CD8-positive, alpha-beta memory T cell (primary cell): ENCODE results near the gene METTL16. TPM values are rescaled to one million over a fixed set of nuclear protein-coding genes. Genes with fewer than 3 reads are reported as not detected.

Experiments used
- CTCF ChIA-PET: fragments of 350-600 bp; sonication (Branson Sonifier 250); formaldehyde crosslinking; loops from one replicate; lab custom pipeline; 2021; ENCODE audit warnings: antibody characterized with exemption; lab: Charles Lee
- POLR2A ChIA-PET: fragments of 350-600 bp; sonication (Branson Sonifier 250); formaldehyde crosslinking; loops from one replicate; lab custom pipeline; 2021; ENCODE audit warnings: antibody characterized with exemption; lab: Charles Lee
- DNase-seq, 5 donors: peaks; one replicate each; pipeline versions ENCODE4 v3.0.0 to v3.0.0-alpha.2; 2020 to 2022; ENCODE audit warnings: mixed read lengths in 1 of 5
- H3K27ac ChIP-seq: one replicate; pipeline ENCODE4 v1.7.0; 2013; ENCODE audit warnings: low read depth, mild to moderate bottlenecking, low read length, moderate library complexity
- H3K27me3 ChIP-seq: 2 replicates; pipeline ENCODE4 v1.7.0; 2013; ENCODE audit warnings: low read length, mild to moderate bottlenecking; ENCODE audit not compliant: insufficient read depth, poor library complexity, severe bottlenecking
- H3K36me3 ChIP-seq: 2 replicates; pipeline ENCODE4 v1.7.0; 2013; ENCODE audit warnings: mild to moderate bottlenecking, low read length, moderate library complexity; ENCODE audit not compliant: insufficient read depth
- H3K4me1 ChIP-seq: 2 replicates; pipeline ENCODE4 v1.7.0; 2013; ENCODE audit warnings: mild to moderate bottlenecking, low read length, moderate library complexity; ENCODE audit not compliant: insufficient read depth
- H3K4me3 ChIP-seq: 2 replicates; pipeline ENCODE4 v1.7.0; 2013; ENCODE audit warnings: mild to moderate bottlenecking, low read length
- H3K9me3 ChIP-seq: 2 replicates; pipeline ENCODE4 v1.7.0; 2013; ENCODE audit warnings: mild to moderate bottlenecking, low read length
- H3K27ac Mint-ChIP-seq, 8 donors: one replicate each; pipeline ENCODE4 v1.8.0; 2020 to 2021; ENCODE audit warnings: mixed read lengths in 8 of 8, mild to moderate bottlenecking in 6 of 8, inconsistent platforms in 3 of 8, moderate library complexity in 3 of 8
- H3K27me3 Mint-ChIP-seq, 2 donors: one replicate each; pipeline ENCODE4 v1.8.0; 2020 to 2021; ENCODE audit warnings: mixed read lengths in 2 of 2, mild to moderate bottlenecking in 1 of 2, moderate library complexity in 1 of 2
- H3K36me3 Mint-ChIP-seq, 3 donors: one replicate each; pipeline ENCODE4 v1.8.0; 2020 to 2021; ENCODE audit warnings: mixed read lengths in 3 of 3, inconsistent platforms in 1 of 3, mild to moderate bottlenecking in 1 of 3
- H3K4me1 Mint-ChIP-seq, 3 donors: one replicate each; pipeline ENCODE4 v1.8.0; 2020 to 2021; ENCODE audit warnings: mixed read lengths in 3 of 3, inconsistent platforms in 1 of 3, mild to moderate bottlenecking in 1 of 3
- H3K4me3 Mint-ChIP-seq, 7 donors: one replicate each; pipeline ENCODE4 v1.8.0; 2020 to 2021; ENCODE audit warnings: mixed read lengths in 7 of 7, mild to moderate bottlenecking in 6 of 7, moderate library complexity in 4 of 7, inconsistent platforms in 2 of 7
- H3K9me3 Mint-ChIP-seq, 5 donors: one replicate each; pipeline ENCODE4 v1.8.0; 2020 to 2022; ENCODE audit warnings: mixed read lengths in 5 of 5, mild to moderate bottlenecking in 3 of 5, moderate library complexity in 2 of 5, inconsistent platforms in 1 of 5
- polyA plus RNA-seq: library from polyadenylated mRNA; unstranded; fragments of 300-500 nt; fragmentation: Illumina TruSeq; gene quantifications from one replicate; pipeline ENCODE4 v1.2.3, GENCODE V29; 2021
- total RNA-seq, 2 experiments: library from RNA; stranded (reverse); gene quantifications; one replicate each; pipeline ENCODE4 v1.2.3, GENCODE V29; 2021

METTL16 gene
- total and polyA plus RNA-seq, 3 experiments from 2014 or later, result 30.3 to 72.0 (median 67.2) TPM

- Histone ChIP-seq H3K27me3 (no peaks in the 10 kb centered on the region), H3K4me1 (peaks cover 59% of the 10 kb centered on the region), H3K27ac (peak overlapping the region; percentile 98), H3K36me3 (no peaks in the 10 kb centered on the region), H3K9me3 (no peaks in the 10 kb centered on the region), H3K4me3 (peak overlapping the region; percentile 73)
- peak; percentile 89 to 94 (median 91) for DNase-seq
- Mint-ChIP-seq H3K27ac (peak overlapping the region; percentile 89 to 100 (median 98)), H3K9me3 (no peaks in the 10 kb centered on the region), H3K36me3 (peaks cover 0 to 19% (median 2%) of the 10 kb centered on the region in 3 donors), H3K4me3 (peak overlapping the region; percentile 85 to 99 (median 90)), H3K4me1 (peaks cover 30 to 75% (median 41%) of the 10 kb centered on the region in 3 donors), H3K27me3 (peaks cover 0 to 4% of the 10 kb centered on the region in 2 donors)
- CTCF ChIA-PET, result interaction anchor here (1.0 to 4.1 kb wide), 4 partner anchors 8 to 23 kb away, joined by 4 to 37 read pairs (median 4); no protein-coding TSS in a partner anchor
- POLR2A ChIA-PET, result interaction anchor here (0.6 to 3.3 kb wide), 6 partner anchors 8 to 570 kb away, joined by 3 to 51 read pairs (median 4); partner anchors contain the start of gene TSR1
Observed at GRCh38 chr17:2393174-2393953, 118.3 kb downstream of the METTL16 start.

GRCh38 chr17:2392252-2393173, 119.2 kb downstream of the METTL16 start:
- Mint-ChIP-seq H3K27me3 (peaks cover 0 to 4% of the 10 kb centered on the region in 2 donors), H3K4me3 (peak overlapping the region; percentile 90 to 99 (median 91)), H3K27ac (peak overlapping the region; percentile 93 to 100 (median 98)), H3K36me3 (peaks cover 0 to 27% (median 4%) of the 10 kb centered on the region in 3 donors), H3K9me3 (no peaks in the 10 kb centered on the region), H3K4me1 (peaks cover 24 to 70% (median 34%) of the 10 kb centered on the region in 3 donors)
- Histone ChIP-seq H3K4me1 (peaks cover 50% of the 10 kb centered on the region), H3K27ac (peak overlapping the region; percentile 98), H3K9me3 (no peaks in the 10 kb centered on the region), H3K36me3 (no peaks in the 10 kb centered on the region), H3K27me3 (no peaks in the 10 kb centered on the region), H3K4me3 (peak overlapping the region; percentile 78)
- DNase-seq, result peak; percentile 96 to 98 (median 97)
- POLR2A ChIA-PET, result interaction anchor here (0.6 to 3.3 kb wide), 9 partner anchors 7 to 570 kb away, joined by 3 to 51 read pairs (median 4); partner anchors contain the start of gene TSR1
- CTCF ChIA-PET, result interaction anchor here (0.5 to 4.1 kb wide), 7 partner anchors 9 to 78 kb away, joined by 3 to 37 read pairs (median 4); no protein-coding TSS in a partner anchor

DNA sequence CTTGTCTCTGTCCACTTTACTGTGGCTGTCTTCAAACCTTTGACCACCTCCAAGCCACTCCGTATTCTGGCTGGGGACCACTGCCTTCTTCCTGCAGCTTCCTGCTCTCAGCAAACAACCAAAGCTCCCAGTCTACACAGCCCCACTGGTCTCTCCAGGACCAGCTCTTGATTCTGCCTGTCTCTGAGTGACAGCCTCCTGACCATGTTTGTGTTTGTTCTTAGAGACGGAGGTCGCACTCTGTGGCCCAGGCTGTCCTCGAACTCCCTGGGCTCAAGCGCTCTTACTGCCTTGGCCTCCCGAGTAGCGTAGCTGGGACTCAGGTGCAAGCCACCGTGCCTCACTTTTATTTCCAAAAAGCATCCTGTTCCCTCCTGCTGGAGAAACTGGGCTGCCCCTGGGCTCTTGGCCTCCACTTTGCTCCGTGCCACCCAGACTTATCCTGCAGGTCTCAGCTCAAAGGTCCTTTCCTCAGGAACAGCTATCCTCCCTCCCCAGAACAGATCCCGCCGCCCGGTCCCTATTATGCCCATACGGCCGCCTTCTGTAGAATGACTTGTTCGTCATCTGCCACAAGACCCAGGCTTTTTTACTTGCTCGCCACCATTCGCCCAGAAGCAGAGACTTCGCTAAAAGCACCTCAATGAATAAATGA, 120.0 kb downstream of the METTL16 start:
- Mint-ChIP-seq H3K9me3 (no peaks in the 10 kb centered on the region), H3K27me3 (peaks cover 0 to 4% of the 10 kb centered on the region in 2 donors), H3K4me3 (peak overlapping the region; percentile 85 to 95 (median 90)), H3K4me1 (peaks cover 20 to 64% (median 29%) of the 10 kb centered on the region in 3 donors), H3K27ac (peak overlapping the region; percentile 93 to 99 (median 98)), H3K36me3 (peaks cover 0 to 35% (median 4%) of the 10 kb centered on the region in 3 donors)
- Histone ChIP-seq H3K4me1 (peaks cover 42% of the 10 kb centered on the region), H3K27me3 (no peaks in the 10 kb centered on the region), H3K9me3 (no peaks in the 10 kb centered on the region), H3K27ac (peak overlapping the region; percentile 98), H3K4me3 (peak overlapping the region; percentile 78), H3K36me3 (no peaks in the 10 kb centered on the region)
- DNase-seq, result no peak
- CTCF ChIA-PET, result interaction anchor here (0.6 to 4.1 kb wide), 5 partner anchors 9 to 60 kb away, joined by 3 to 37 read pairs (median 7); no protein-coding TSS in a partner anchor
- POLR2A ChIA-PET, result interaction anchor here (0.6 to 3.3 kb wide), 8 partner anchors 8 to 423 kb away, joined by 3 to 51 read pairs (median 4); no protein-coding TSS in a partner anchor

DNA sequence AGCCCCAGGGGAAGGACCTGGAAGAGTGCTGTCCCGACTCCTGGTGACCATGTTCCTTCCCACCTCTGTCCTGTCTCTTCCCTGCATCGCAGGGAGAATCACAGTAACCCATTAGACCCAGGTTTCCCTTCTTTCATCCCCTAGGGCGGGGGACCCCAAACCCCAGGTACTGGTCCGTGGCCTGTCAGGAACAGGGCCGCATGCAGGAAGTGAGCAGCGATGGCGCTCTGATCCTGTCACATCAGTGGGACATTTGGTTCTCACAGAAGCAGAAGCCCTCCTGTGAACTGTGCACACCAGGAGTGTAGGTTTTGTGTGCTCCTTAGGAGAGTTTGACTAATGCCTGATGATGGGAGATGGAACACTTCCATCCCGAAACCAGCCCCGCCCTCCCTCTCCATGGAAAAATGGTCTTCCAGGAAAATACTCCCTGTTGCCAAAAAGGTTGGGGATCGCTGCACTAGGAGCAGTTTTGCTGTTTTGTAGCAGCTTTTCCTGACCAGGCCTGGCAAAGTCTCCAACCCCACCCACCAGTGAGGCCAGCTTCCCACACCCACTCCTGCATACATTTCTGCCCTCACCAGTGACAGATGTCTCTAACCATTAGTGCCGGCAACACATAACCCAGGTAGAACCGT, 121.4 kb downstream of the METTL16 start:
- DNase-seq, result no peak
- Mint-ChIP-seq H3K4me1 (peaks cover 15 to 53% (median 24%) of the 10 kb centered on the region in 3 donors), H3K4me3 (peak overlapping the region in 2 of 7 donors; percentile 28 to 40), H3K27me3 (peaks cover 0 to 4% of the 10 kb centered on the region in 2 donors), H3K36me3 (peaks cover 0 to 43% (median 4%) of the 10 kb centered on the region in 3 donors), H3K27ac (peak overlapping the region; percentile 70 to 98 (median 86)), H3K9me3 (no peaks in the 10 kb centered on the region)
- no peaks in the 10 kb centered on the region for H3K9me3 ChIP-seq
- ChIA-PET CTCF (interaction anchor here (1.6 to 4.1 kb wide), 3 partner anchors 8 to 26 kb away, joined by 7 to 37 read pairs (median 15); no protein-coding TSS in a partner anchor), POLR2A (interaction anchor here (0.7 kb wide), 1 partner anchor 162 kb away, joined by 4 read pairs; no protein-coding TSS in a partner anchor)
- no peaks in the 10 kb centered on the region for H3K27me3 ChIP-seq
- H3K4me1 ChIP-seq, result peaks cover 31% of the 10 kb centered on the region
- no peaks in the 10 kb centered on the region for H3K36me3 ChIP-seq
- no peak overlapping the region for H3K4me3 ChIP-seq
- H3K27ac ChIP-seq, result no peak overlapping the region

DNA sequence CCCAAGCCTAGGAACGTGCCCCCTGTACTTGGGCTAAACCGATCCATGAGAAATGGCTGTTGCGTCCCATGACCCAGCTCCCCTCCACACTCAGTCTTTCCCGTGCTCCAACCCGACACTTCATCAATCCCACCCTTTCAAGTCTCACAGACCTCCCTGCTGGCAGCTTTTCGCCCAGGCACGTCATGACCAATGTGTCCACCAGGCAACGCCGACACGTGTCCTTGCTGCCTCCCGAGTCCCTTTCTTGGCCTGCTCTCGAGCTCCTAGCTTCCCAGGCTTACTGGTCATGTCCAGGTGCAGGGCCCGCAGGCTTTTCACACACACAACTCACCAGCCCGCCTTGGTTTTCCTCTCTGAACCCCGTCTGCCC, 123.0 kb downstream of the METTL16 start:
- no peaks in the 10 kb centered on the region for H3K36me3 ChIP-seq
- CTCF ChIA-PET, result interaction anchor here (1.8 kb wide), 1 partner anchor 27 kb away, joined by 8 read pairs; no protein-coding TSS in a partner anchor
- peaks cover 12 to 42% (median 22%) of the 10 kb centered on the region in 3 donors for H3K4me1 Mint-ChIP-seq
- H3K9me3 Mint-ChIP-seq, result no peaks in the 10 kb centered on the region
- H3K27me3 ChIP-seq, result no peaks in the 10 kb centered on the region
- POLR2A ChIA-PET, result no interaction called here
- H3K4me1 ChIP-seq, result peaks cover 24% of the 10 kb centered on the region
- peaks cover 0 to 1% of the 10 kb centered on the region in 2 donors for H3K27me3 Mint-ChIP-seq
- no peak overlapping the region for H3K27ac ChIP-seq
- DNase-seq, result no peak
- peak overlapping the region in 1 of 7 donors; percentile 72 for H3K4me3 Mint-ChIP-seq
- peaks cover 0 to 47% (median 4%) of the 10 kb centered on the region in 3 donors for H3K36me3 Mint-ChIP-seq
- no peak overlapping the region for H3K4me3 ChIP-seq
- peak overlapping the region in 6 of 8 donors; percentile 46 to 92 (median 78) for H3K27ac Mint-ChIP-seq
- H3K9me3 ChIP-seq, result no peaks in the 10 kb centered on the region

GRCh38 chr17:2388020-2388682, 123.5 kb downstream of the METTL16 start:
- Mint-ChIP-seq H3K4me3 (peak overlapping the region in 1 of 7 donors; percentile 72), H3K27me3 (peaks cover 0 to 1% of the 10 kb centered on the region in 2 donors), H3K9me3 (no peaks in the 10 kb centered on the region), H3K4me1 (peaks cover 12 to 39% (median 22%) of the 10 kb centered on the region in 3 donors), H3K27ac (peak overlapping the region in 6 of 8 donors; percentile 14 to 79 (median 60)), H3K36me3 (peaks cover 0 to 45% (median 4%) of the 10 kb centered on the region in 3 donors)
- H3K9me3 ChIP-seq, result no peaks in the 10 kb centered on the region
- no peaks in the 10 kb centered on the region for H3K27me3 ChIP-seq
- no peak for DNase-seq
- H3K4me1 ChIP-seq, result peaks cover 24% of the 10 kb centered on the region
- H3K36me3 ChIP-seq, result no peaks in the 10 kb centered on the region
- POLR2A ChIA-PET, result interaction anchor here (0.6 kb wide), 1 partner anchor 64 kb away, joined by 5 read pairs; no protein-coding TSS in a partner anchor
- CTCF ChIA-PET, result interaction anchor here (1.8 kb wide), 1 partner anchor 28 kb away, joined by 8 read pairs; no protein-coding TSS in a partner anchor
- H3K4me3 ChIP-seq, result no peak overlapping the region
- no peak overlapping the region for H3K27ac ChIP-seq
